ENCODE results near the gene ABCA8.

ABCA8 gene

GRCh38 chr17:68867759-68868516 is 87.3 kb downstream of the ABCA8 start:
- no peak for DNase-seq (ENCODE audit: low read depth)

GRCh38 chr17:68865584-68865983 is 89.6 kb downstream of the ABCA8 start:
- DNase-seq (ENCODE audit: low read depth): no peak

DNA sequence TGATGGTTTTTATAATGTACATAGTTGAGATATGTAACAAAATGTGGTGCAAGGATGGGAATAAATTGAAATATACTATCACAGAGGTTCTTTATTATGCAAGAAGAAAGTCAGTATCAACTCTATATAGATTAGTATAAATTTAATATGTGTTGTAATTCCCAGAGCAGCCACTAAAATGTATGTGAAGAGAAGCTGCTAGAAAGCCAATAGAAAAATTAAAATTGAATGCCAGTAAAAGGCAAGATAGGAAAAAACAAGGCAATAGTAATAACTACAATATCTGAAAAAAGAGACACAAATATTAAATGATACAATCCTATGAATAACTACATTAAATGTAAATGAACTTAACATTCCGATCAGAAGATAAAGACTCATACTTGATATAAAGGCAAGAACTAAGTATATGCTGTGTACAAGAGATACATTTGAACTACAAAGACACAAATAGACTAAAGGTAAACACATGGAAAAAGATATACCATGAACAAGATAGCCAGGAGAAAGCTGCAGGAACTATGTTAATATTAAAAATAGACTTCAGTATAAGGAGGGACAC is 92.0 kb downstream of the ABCA8 start:
- no peak for DNase-seq (ENCODE audit: low read depth)

- DNase-seq (ENCODE audit: low read depth): no peak
Measured at GRCh38 chr17:68861602-68862001, 93.6 kb downstream of the ABCA8 start.

DNA sequence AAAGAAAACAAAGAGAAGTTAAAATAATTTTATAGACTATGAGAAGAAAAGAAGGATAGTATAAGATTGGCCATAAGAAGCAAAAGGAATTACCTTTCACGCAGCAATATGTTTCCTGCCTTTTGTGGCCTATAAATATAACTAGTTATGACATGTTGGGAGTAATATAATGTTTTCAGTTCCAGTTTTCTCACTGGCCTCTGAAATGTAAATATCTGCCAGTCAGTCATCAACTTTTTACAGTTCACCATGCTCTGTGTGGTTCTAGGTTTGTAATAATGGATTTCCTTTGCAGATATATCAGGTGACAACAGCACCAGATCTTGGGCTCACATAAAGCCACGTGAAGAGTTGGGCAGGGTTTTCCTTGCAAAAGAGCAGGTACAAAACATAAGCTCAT is 94.3 kb downstream of the ABCA8 start:
- DNase-seq (ENCODE audit: low read depth): no peak

DNA sequence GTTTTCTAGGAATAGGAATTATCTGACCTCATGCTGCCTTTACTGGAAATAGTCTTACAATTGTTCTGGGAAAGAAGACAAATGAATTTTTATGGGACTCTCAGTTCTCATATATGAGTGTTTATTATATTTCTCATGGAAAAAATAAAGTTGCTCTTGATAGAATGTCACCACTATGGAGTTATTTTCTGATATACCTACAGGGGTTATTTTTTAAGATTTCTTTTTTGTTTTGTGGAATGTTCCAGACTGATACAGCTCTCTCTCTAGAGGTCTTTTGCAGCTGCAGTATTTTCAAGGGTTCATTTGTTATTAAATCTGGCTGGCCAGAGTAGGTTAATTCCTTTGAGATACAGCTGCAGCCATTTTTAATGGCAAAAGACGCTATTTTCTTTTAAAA is 100.7 kb downstream of the ABCA8 start:
- DNase-seq (ENCODE audit: low read depth): no peak

DNA sequence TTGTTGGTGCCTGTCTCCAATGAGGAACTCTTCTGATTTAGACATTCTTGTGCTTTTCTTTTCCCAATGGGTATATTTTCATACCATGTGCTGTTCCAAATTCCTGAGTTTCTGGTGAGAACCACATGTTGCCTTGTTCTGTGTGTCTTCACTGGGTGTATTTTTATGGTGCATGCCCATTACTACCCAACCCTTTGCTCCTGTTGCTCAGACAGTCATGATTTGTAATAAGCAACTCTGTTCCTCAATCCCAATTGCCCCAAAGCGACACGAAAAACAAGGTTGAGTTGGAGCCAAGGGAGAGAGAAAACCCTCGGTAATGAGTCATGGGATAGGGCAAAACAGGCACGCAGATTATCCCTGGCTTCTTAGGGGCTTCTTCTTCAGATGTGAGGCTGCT is 101.8 kb downstream of the ABCA8 start:
- DNase-seq (ENCODE audit: low read depth): no peak

GRCh38 chr17:68853036-68853435 is 102.2 kb downstream of the ABCA8 start:
- DNase-seq (ENCODE audit: low read depth): no peak

- no peak for DNase-seq (ENCODE audit: low read depth)
Measured at GRCh38 chr17:68851890-68852289, 103.3 kb downstream of the ABCA8 start.

GRCh38 chr17:68850749-68851510 is 104.3 kb downstream of the ABCA8 start:
- no peak for DNase-seq (ENCODE audit: low read depth)

- DNase-seq (ENCODE audit: low read depth): no peak
Measured at GRCh38 chr17:68849673-68850610, 105.2 kb downstream of the ABCA8 start.

GRCh38 chr17:68847711-68848110 is 107.5 kb downstream of the ABCA8 start:
- no peak for DNase-seq (ENCODE audit: low read depth)

DNA sequence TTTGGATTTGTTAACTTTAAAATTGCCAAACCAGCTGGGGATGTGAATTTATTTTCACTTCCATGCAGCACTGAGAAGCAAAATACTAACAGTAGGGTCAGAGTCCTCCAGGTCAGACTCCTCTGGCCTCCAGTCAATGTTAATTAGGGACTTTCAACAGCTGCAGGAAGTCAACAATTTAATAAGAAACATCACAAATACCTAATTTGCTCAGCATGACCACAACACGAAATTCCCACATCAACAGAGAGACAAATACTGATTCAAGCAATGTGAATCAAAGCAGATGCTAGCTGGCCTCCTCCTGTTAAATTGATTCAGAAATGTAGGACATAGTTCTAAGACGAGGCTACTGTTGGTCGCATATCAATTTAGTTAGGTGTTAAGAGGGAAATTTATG is 111.7 kb downstream of the ABCA8 start:
- DNase-seq (ENCODE audit: low read depth): no peak

GRCh38 chr17:68840073-68840472 is 115.1 kb downstream of the ABCA8 start:
- DNase-seq (ENCODE audit: low read depth): no peak

GRCh38 chr17:68835071-68835470 is 120.1 kb downstream of the ABCA8 start:
- no peak for DNase-seq (ENCODE audit: low read depth)

GRCh38 chr17:68834328-68834836 is 120.8 kb downstream of the ABCA8 start:
- no peak for DNase-seq (ENCODE audit: low read depth)

DNA sequence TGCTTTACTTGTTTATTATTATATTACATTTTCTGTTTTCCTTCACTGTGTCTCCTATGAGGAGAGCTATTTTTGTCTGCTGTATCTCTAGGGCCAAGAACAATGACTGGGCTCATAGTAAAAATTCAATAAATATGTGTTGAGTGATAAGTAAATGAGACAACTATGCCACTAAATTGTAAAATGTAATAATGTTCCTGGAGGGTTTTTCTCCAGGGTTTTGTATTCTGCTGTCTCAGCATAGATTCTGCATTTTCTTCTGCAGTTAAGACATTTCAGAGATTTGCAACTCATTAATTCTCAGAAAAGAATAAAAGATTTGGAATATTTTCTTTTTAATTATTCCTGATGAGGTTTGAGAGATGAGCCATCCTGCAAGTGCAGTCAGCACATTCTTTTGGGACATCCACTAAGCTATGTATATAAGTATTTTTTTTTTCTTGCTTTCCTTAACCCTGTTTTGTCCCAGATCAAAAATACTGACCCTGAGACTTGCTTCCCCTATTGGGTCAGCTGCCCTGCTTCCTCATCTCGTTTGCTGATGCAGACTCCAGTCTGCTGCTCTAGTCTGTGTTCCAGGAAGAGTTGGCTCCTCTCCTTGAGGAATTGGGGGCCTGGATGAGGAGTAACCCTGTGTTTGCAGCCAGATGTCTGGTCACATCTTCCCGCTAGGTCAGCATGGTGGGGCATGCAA is 122.9 kb downstream of the ABCA8 start:
- DNase-seq (ENCODE audit: low read depth): no peak

DNA sequence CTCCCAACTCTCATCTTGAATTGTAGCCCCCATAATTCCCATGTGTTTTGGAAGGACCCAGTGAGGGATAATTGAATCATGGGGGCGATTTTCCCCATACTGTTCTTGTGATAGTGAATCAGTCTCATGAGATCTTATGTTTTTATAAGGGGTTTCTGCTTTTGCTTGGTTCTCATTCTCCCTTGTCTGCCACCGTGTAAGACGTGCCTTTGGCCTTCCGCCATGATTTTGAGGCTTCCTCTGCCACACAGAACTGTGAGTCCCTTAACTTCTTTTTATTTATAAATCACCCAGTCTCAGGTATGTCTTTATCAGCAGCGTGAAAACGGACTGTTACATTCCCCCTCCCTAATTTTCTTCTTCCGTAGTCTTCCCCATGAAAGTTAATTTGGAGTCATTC is 124.0 kb downstream of the ABCA8 start:
- DNase-seq (ENCODE audit: low read depth): no peak

DNA sequence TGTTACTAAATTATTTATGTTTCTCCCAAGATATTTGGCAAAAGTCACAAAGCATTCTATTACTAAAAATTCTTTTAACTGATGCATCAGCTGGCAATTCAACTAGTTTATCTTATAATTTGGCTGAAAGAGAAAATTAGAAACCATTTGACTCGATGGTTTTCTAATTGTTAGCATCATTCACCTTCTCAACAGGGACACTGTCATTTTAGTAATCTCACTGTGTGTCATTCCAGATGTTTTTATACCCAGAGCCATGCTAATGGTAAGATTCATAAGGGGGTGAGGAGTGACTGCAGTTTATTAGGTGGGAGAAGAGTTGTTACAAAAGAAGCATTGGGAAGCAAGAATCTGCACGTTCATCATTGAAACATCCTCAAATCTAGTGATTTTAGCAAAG is 124.9 kb downstream of the ABCA8 start:
- no peak for DNase-seq (ENCODE audit: low read depth)

GRCh38 chr17:68829211-68829610 is 126.0 kb downstream of the ABCA8 start:
- DNase-seq (ENCODE audit: low read depth): no peak

GRCh38 chr17:68824707-68825106 is 130.5 kb downstream of the ABCA8 start:
- no peak for DNase-seq (ENCODE audit: low read depth)

Data from fibroblast of the conjunctiva (primary cell).